ENCODE results near the gene NOLC1. TPM values are rescaled to one million over a fixed set of nuclear protein-coding genes. Genes with fewer than 3 reads are reported as not detected.

NOLC1 gene
- total and polyA plus RNA-seq, 2 of the 4 experiments (the other 2 are of a cell fraction) = 43.2 to 55.3 TPM

GRCh38 chr10:102131286-102132170 is 20.7 kb upstream of the NOLC1 start:
- H4K20me1 ChIP-seq (ENCODE audit: insufficient read depth, low read length) = peaks cover 31% of the 10 kb centered on the region
- H2BK20ac ChIP-seq (ENCODE audit: low read depth, low read length) = no peak overlapping the region; the same call in 1 of the 2 replicates
- WGBS, 2 experiments (ENCODE audit: extremely low coverage in 2 of 2, insufficient read length in 1 of 2) = no CpG with 5 or more reads among the region's 8 CpGs
- H3K27ac ChIP-seq (ENCODE audit: insufficient read depth, low read length) = no peak overlapping the region
- H2AK9ac ChIP-seq (replicated peaks; ENCODE audit: low read depth, low read length, poor library complexity) = no peak overlapping the region
- TF ChIP-seq CHD1 (IDR thresholded peaks at IDR 0.05; ENCODE audit: low read depth, low read length) = no peak
- TF ChIP-seq FOS (IDR thresholded peaks at IDR 0.05; ENCODE audit: low read depth, low read length) = peak; percentile 45; the same call in 1 of the 2 replicates
- TF ChIP-seq CEBPB (IDR thresholded peaks at IDR 0.05; ENCODE audit: low read depth, low read length) = peak; percentile 50; the same call in 1 of the 2 replicates
- H3K9me3 ChIP-seq (ENCODE audit: control insufficient read depth, insufficient read depth, low read length) = no peaks in the 10 kb centered on the region
- no peaks in the 10 kb centered on the region for H3K27me3 ChIP-seq (ENCODE audit: control insufficient read depth, insufficient read depth, low read length)
- no peak overlapping the region for H3K18ac ChIP-seq (ENCODE audit: low read depth, low read length)
- peak overlapping the region in 1 of 2 experiments; percentile 68; a peak in 3 of 4 replicates for H4K8ac ChIP-seq (ENCODE audit: low read depth in 2 of 2, low read length in 2 of 2)
- H3K4ac ChIP-seq (ENCODE audit: low read depth, low read length) = peak overlapping the region; percentile 62; the same call in 1 of the 2 replicates
- H3K36me3 ChIP-seq (ENCODE audit: control insufficient read depth, insufficient read depth, low read length) = no peaks in the 10 kb centered on the region; the same call in 1 of the 2 replicates
- H3K4me2 ChIP-seq (ENCODE audit: low read depth, low read length) = no peak overlapping the region
- H3K4me1 ChIP-seq (ENCODE audit: control insufficient read depth, insufficient read depth, low read length) = peaks cover 9% of the 10 kb centered on the region
- ChIA-PET POLR2A (ENCODE audit: unreplicated experiment) (interaction anchor here (0.6 kb wide), 1 partner anchor 20 kb away, joined by 3 read pairs; no protein-coding TSS in a partner anchor), CTCF (interaction anchor here (0.7 to 2.1 kb wide), 3 partner anchors 9 to 28 kb away, joined by 3 to 10 read pairs (median 3); no protein-coding TSS in a partner anchor)
- no peak overlapping the region; the same call in 1 of the 2 replicates for H4K91ac ChIP-seq (ENCODE audit: insufficient read depth, low read depth, low read length)
- no peak overlapping the region for H4K5ac ChIP-seq (ENCODE audit: low read depth, low read length)
- H2BK15ac ChIP-seq (ENCODE audit: low read depth, low read length) = no peak overlapping the region
- intact Hi-C loops (cut with micrococcal nuclease) (no loop called here), in situ Hi-C loops (cut with MboI; ENCODE audit: low sequenced_read_pairs) (no loop called here), dilution Hi-C loops (cut with HindIII; ENCODE audit: low sequenced_read_pairs, unreplicated experiment) (no loop called here)
- H3K56ac ChIP-seq (ENCODE audit: extremely low read depth, insufficient read depth, low read length) = no peak overlapping the region
- no peak overlapping the region for H3K4me3 ChIP-seq (ENCODE audit: insufficient read depth, low read depth, low read length)
- BruUV-seq (replicated peaks) = no TSS peak
- DNase-seq (peak; percentile 64), ATAC-seq (ENCODE audit: low read depth) (no peak)
- H3K9me1 ChIP-seq (ENCODE audit: insufficient read depth, low read length) = peaks cover 11% of the 10 kb centered on the region
- no peak overlapping the region for H2AFZ ChIP-seq (replicated peaks; ENCODE audit: low read length, poor library complexity)
- peak overlapping the region; percentile 62 for H2BK5ac ChIP-seq (ENCODE audit: low read depth, low read length, poor library complexity, severe bottlenecking)
- no peak overlapping the region for H3K9ac ChIP-seq (ENCODE audit: low read depth, low read length)
- no peak overlapping the region for H3K23ac ChIP-seq (ENCODE audit: low read depth, low read length)
- H2AK5ac ChIP-seq (ENCODE audit: low read depth, low read length) = peak overlapping the region; percentile 58; the same call in 1 of the 2 replicates
- H2BK120ac ChIP-seq (ENCODE audit: low read depth, low read length) = no peak overlapping the region
- H3K79me1 ChIP-seq (ENCODE audit: low read depth in 1 of 2, low read length in 2 of 2) = peaks cover 0 to 30% of the 10 kb centered on the region in 2 experiments; a peak in 2 of 4 replicates
- no peak overlapping the region for H3K14ac ChIP-seq (replicated peaks; ENCODE audit: low read depth, low read length)

Data from IMR-90 (cell line).